HG02610 (cell line): Measurements from ENCODE around the gene ANTXR2.

Source experiments
- ATAC-seq: cut with Tn5 transposase; IDR thresholded peaks from one replicate; pipeline ENCODE4 v1.9.1; 2021; ENCODE audit warnings: mild to moderate bottlenecking, moderate library complexity; ENCODE audit not compliant: unreplicated experiment

ANTXR2 gene

GRCh38 chr4:79875344-79875899 is 197.6 kb downstream of the ANTXR2 start:
- ATAC-seq: no peak

- ATAC-seq: no peak
These were observed 198.8 kb downstream of the ANTXR2 start for GRCh38 chr4:79874197-79874596.

GRCh38 chr4:79872738-79873137 is 200.3 kb downstream of the ANTXR2 start:
- no peak for ATAC-seq

GRCh38 chr4:79871961-79872360 is 201.1 kb downstream of the ANTXR2 start:
- no peak for ATAC-seq

GRCh38 chr4:79869597-79870237 is 203.3 kb downstream of the ANTXR2 start:
- no peak for ATAC-seq

GRCh38 chr4:79865201-79865597 is 207.8 kb downstream of the ANTXR2 start:
- ATAC-seq: no peak

- ATAC-seq: no peak
These were observed 208.4 kb downstream of the ANTXR2 start for GRCh38 chr4:79864500-79865200.

- no peak for ATAC-seq
These were observed 209.7 kb downstream of the ANTXR2 start for GRCh38 chr4:79863333-79863732.

- ATAC-seq: no peak
These were observed 210.2 kb downstream of the ANTXR2 start for GRCh38 chr4:79862821-79863220.

GRCh38 chr4:79857811-79858210 is 215.2 kb downstream of the ANTXR2 start:
- no peak for ATAC-seq

GRCh38 chr4:79856196-79856595 is 216.8 kb downstream of the ANTXR2 start:
- ATAC-seq: no peak

- ATAC-seq: no peak
These were observed 218.1 kb downstream of the ANTXR2 start for GRCh38 chr4:79854856-79855502.

- ATAC-seq: no peak
These were observed 220.7 kb downstream of the ANTXR2 start for GRCh38 chr4:79852305-79852730.

- ATAC-seq: no peak
These were observed 221.3 kb downstream of the ANTXR2 start for GRCh38 chr4:79851625-79852304.
